NCI-H524 (cell line): ENCODE results near the gene IGF1R.

Experiments used
- DNase-seq, 2 experiments: peaks; one replicate each; lab custom pipeline; 2025; lab: John Stamatoyannopoulos, UW

The IGF1R gene

GRCh38 chr15:98943051-98943508 lies 294.7 kb downstream of the IGF1R start:
- no peak for DNase-seq

DNA sequence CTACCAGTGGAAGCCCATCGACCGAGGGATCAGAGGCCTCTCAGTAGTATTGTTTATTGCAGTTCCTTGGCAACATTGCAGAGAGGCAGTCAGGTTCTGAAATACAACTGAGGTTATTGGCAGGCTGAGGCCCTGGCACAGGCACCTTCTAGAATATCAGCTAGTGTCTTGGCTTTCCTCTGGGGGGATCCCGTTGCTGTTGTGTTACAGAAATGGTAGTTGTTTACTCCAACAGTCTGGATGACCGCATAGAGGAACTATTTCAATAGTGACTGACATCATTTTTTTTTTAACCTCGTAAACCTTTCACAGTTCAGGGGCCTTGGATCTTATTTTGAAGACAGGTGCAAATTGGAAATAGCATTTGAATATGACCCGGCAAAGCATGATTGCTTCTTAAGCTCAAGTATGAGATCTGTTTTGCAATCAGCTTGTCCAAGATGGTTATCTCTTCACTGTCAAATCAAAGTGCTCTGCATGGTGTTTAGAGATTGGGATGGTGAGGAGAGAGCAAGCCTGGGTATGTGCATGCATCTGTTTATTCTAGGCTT lies 295.3 kb downstream of the IGF1R start:
- DNase-seq, result no peak

- no peak for DNase-seq
Observed at GRCh38 chr15:98946301-98947255, 298.2 kb downstream of the IGF1R start.

- DNase-seq, result no peak
Observed at GRCh38 chr15:98948456-98948855, 300.1 kb downstream of the IGF1R start.

DNA sequence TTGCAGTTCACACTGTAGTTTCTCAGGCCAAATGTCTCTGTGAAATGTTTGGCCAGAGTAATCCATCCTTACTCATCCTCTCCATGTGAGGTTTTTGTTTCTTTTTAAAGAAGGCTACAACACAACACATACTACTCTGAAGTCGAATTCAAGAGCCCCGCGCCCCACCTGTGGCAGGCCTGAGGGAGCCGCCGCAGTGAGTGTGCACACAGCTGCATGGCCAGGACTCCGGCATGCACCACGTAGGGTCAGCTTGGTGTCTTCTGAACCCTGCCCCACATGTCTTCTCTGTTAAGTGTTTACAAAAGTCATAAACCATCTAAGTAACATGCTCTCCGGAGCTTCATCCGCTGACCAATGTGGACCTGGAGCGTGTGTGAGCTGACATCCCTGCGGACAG lies 300.6 kb downstream of the IGF1R start:
- no peak for DNase-seq

GRCh38 chr15:98949624-98950023 lies 301.3 kb downstream of the IGF1R start:
- no peak for DNase-seq

GRCh38 chr15:98950248-98950647 lies 301.9 kb downstream of the IGF1R start:
- no peak for DNase-seq

- no peak for DNase-seq
Observed at GRCh38 chr15:98951004-98951403, 302.7 kb downstream of the IGF1R start.

- DNase-seq, result no peak
Observed at GRCh38 chr15:98951493-98952320, 303.4 kb downstream of the IGF1R start.

DNA sequence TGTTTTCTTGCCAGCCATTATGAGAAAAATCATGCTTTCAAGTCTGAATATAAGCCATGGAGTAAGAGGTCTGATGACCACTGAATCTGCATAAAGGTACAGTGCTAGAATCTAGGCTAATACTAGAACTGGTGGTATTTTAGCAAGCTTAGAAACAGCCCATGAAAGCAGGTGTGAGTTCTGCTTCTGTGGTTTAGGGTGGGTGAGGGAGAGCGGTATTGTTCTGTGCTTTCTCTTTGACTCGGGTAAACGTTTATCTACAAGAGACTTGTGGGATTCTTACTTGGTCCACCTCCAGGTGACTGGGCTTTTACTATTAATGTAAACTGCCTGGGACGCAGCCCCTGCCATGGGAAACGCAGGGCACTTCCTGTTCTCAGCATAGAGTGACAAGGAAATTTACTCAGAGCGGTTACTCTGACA lies 304.1 kb downstream of the IGF1R start:
- DNase-seq, result no peak

GRCh38 chr15:98953000-98953787 lies 304.9 kb downstream of the IGF1R start:
- DNase-seq, result no peak

DNA sequence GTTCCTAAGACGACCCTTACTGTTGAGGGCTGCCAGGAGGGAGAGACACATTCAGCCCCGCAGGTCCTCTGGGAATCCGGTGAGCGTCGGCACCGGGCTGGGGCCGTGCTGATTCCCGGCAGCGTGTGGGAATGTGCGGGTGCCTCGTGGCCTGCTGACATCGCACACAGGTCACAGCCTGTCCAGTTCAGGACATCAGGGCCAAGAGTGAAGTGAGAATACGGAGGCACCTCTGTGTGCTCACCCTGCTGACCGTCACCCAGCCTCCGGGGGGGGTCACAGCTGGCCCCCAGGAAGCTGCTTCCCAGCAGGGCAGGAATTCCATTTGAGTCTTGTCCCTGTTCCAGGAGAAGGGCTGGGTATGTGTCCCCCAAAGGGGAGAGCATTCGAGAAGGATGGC lies 305.6 kb downstream of the IGF1R start:
- no peak for DNase-seq

- no peak for DNase-seq
Observed at GRCh38 chr15:98954411-98954810, 306.1 kb downstream of the IGF1R start.

- DNase-seq, result no peak
Observed at GRCh38 chr15:98955331-98955730, 307.0 kb downstream of the IGF1R start.

DNA sequence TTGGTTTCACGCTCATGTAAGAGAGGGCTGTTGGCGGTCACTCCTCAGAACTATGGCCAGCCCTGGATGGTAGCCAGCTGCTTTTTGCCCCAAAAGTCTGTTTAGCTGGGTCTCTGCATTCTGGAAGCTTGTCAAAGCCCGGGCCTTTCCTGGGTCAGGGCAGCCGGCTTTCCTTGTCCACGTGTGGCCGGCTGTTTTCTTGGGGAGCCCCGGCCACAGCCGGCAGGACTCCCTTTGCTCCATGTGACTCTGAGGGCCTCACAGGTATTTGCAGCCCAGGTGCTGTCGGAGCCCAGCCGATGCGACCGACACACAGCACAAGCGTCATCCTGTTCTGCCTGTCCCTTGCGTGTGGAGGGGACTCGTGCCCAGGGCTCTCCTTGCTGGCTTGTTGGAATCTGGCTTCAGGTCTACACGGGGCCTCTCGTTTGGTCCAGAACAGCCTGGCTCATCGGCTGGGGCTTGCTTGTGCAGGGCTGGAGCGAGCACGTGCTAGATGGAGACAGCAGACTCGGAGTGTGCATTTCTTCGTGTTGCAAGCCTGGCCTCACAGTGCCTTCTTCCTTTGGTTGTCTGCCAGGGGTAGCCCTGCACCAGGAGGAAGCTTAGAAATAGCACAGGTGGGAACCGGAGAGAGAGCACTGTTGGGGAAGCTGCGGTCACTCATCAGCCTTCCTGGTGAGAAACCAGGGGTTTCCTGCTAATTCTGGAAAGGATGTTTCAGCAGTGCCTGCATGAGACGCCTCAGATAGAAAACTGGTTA lies 307.8 kb downstream of the IGF1R start:
- DNase-seq, result no peak

DNA sequence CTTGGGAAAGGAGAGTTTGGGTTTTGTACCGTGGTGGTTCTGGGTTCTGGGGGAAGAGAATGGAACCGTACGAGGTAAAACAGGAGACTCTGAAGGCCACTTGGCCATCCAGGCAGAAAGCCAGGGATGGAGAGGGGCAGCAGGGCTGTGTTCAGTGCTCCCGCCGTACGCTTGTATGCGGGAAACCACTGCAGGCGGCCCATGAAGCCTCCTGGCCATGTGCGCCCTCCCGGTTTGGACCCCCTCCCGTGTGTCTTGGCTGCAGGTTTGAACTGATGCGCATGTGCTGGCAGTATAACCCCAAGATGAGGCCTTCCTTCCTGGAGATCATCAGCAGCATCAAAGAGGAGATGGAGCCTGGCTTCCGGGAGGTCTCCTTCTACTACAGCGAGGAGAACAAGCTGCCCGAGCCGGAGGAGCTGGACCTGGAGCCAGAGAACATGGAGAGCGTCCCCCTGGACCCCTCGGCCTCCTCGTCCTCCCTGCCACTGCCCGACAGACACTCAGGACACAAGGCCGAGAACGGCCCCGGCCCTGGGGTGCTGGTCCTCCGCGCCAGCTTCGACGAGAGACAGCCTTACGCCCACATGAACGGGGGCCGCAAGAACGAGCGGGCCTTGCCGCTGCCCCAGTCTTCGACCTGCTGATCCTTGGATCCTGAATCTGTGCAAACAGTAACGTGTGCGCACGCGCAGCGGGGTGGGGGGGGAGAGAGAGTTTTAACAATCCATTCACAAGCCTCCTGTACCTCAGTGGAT lies 308.6 kb downstream of the IGF1R start:
- no peak for DNase-seq

DNA sequence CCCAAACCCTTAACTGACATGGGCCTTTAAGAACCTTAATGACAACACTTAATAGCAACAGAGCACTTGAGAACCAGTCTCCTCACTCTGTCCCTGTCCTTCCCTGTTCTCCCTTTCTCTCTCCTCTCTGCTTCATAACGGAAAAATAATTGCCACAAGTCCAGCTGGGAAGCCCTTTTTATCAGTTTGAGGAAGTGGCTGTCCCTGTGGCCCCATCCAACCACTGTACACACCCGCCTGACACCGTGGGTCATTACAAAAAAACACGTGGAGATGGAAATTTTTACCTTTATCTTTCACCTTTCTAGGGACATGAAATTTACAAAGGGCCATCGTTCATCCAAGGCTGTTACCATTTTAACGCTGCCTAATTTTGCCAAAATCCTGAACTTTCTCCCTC lies 309.3 kb downstream of the IGF1R start:
- no peak for DNase-seq

DNA sequence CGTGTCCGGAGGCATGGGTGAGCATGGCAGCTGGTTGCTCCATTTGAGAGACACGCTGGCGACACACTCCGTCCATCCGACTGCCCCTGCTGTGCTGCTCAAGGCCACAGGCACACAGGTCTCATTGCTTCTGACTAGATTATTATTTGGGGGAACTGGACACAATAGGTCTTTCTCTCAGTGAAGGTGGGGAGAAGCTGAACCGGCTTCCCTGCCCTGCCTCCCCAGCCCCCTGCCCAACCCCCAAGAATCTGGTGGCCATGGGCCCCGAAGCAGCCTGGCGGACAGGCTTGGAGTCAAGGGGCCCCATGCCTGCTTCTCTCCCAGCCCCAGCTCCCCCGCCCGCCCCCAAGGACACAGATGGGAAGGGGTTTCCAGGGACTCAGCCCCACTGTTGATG lies 309.7 kb downstream of the IGF1R start:
- DNase-seq, result no peak

- no peak for DNase-seq
Observed at GRCh38 chr15:98958918-98959639, 310.7 kb downstream of the IGF1R start.

DNA sequence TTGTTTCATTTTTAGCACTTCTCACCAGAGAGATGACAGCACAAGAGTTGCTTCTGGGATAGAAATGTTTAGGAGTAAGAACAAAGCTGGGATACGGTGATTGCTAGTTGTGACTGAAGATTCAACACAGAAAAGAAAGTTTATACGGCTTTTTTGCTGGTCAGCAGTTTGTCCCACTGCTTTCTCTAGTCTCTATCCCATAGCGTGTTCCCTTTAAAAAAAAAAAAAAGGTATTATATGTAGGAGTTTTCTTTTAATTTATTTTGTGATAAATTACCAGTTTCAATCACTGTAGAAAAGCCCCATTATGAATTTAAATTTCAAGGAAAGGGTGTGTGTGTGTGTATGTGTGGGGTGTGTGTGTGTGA lies 311.3 kb downstream of the IGF1R start:
- DNase-seq, result no peak
